Ectodermal cell (in vitro differentiated cells): Measurements from ENCODE around the gene PGAP3.
A peak's percentile ranks its signal among the peaks of the same experiment; 100 is the strongest.

Experiments used
- H3K27ac ChIP-seq: 2 replicates; pipeline ENCODE4 v1.7.0; 2013; ENCODE audit warnings: mild to moderate bottlenecking, low read depth, low read length; ENCODE audit not compliant: insufficient read depth, poor library complexity, severe bottlenecking
- H3K27me3 ChIP-seq: 2 replicates; pipeline ENCODE4 v1.7.0; 2013; ENCODE audit warnings: mild to moderate bottlenecking, low read length; ENCODE audit not compliant: insufficient read depth, control insufficient read depth, poor library complexity, severe bottlenecking
- H3K36me3 ChIP-seq: one replicate; pipeline ENCODE4 v1.7.0; 2013; ENCODE audit warnings: low read length; ENCODE audit not compliant: control insufficient read depth, insufficient read depth
- H3K4me1 ChIP-seq: one replicate; pipeline ENCODE4 v1.7.0; 2013; ENCODE audit warnings: low read length; ENCODE audit not compliant: control insufficient read depth, insufficient read depth
- H3K4me3 ChIP-seq: 2 replicates; pipeline ENCODE4 v1.7.0; 2013; ENCODE audit warnings: low read depth, low read length, control low read depth; ENCODE audit not compliant: insufficient read depth
- H3K9me3 ChIP-seq: 2 replicates; pipeline ENCODE4 v1.7.0; 2013; ENCODE audit warnings: mild to moderate bottlenecking, low read length, moderate library complexity; ENCODE audit not compliant: control insufficient read depth
- WGBS, 2 experiments: methylation state at CpG; one replicate each; pipeline ENCODE4 v1.1.7; 2013; ENCODE audit warnings: missing lambda C conversion rate in 2 of 2; 5-methylcytosine and 5-hydroxymethylcytosine counted together

PGAP3 gene

GRCh38 chr17:39671651-39672521 is 16.0 kb downstream of the PGAP3 start:
- Histone ChIP-seq H3K36me3 (no peaks in the 10 kb centered on the region), H3K27ac (no peak overlapping the region), H3K9me3 (no peaks in the 10 kb centered on the region), H3K4me1 (peaks cover 3% of the 10 kb centered on the region), H3K4me3 (no peak overlapping the region), H3K27me3 (peaks cover 43% of the 10 kb centered on the region)
- 80 to 81% methylated on average over 19 of the region's 19 CpGs for WGBS, 2 experiments

- Histone ChIP-seq H3K36me3 (no peaks in the 10 kb centered on the region), H3K9me3 (no peaks in the 10 kb centered on the region), H3K4me3 (no peak overlapping the region), H3K4me1 (peaks cover 8% of the 10 kb centered on the region), H3K27ac (no peak overlapping the region), H3K27me3 (peaks cover 55% of the 10 kb centered on the region)
- 82 to 84% methylated on average over 4 of the region's 4 CpGs for WGBS, 2 experiments
These were observed 17.1 kb downstream of the PGAP3 start for GRCh38 chr17:39670746-39671145.

- no peaks in the 10 kb centered on the region for H3K9me3 ChIP-seq
- peaks cover 8% of the 10 kb centered on the region for H3K4me1 ChIP-seq
- peaks cover 58% of the 10 kb centered on the region for H3K27me3 ChIP-seq
- WGBS, 2 experiments: 93 to 95% methylated on average over 23 of the region's 23 CpGs
- no peaks in the 10 kb centered on the region for H3K36me3 ChIP-seq
- no peak overlapping the region for H3K4me3 ChIP-seq
- H3K27ac ChIP-seq: no peak overlapping the region
These were observed 17.7 kb downstream of the PGAP3 start for GRCh38 chr17:39669897-39670735.

- peaks cover 58% of the 10 kb centered on the region for H3K27me3 ChIP-seq
- peak within 1 kb of the TSS; percentile 28 for H3K4me3 ChIP-seq
- WGBS, 2 experiments: 1 to 2% methylated on average over 85 of the region's 85 CpGs
- H3K36me3 ChIP-seq: no peaks in the 10 kb centered on the region
- peaks cover 17% of the 10 kb centered on the region for H3K4me1 ChIP-seq
- H3K9me3 ChIP-seq: no peaks in the 10 kb centered on the region
- H3K27ac ChIP-seq: no peak within 1 kb of the TSS
These were observed 19.6 kb downstream of the PGAP3 start, which contains the start of gene PNMT for GRCh38 chr17:39667945-39668924. Gene PNMT (plus strand): TSS chr17:39668453. CDS start chr17:39668476, 23 bp downstream.

- Histone ChIP-seq H3K4me1 (peaks cover 17% of the 10 kb centered on the region), H3K4me3 (no peak overlapping the region), H3K27ac (no peak overlapping the region), H3K9me3 (no peaks in the 10 kb centered on the region), H3K36me3 (no peaks in the 10 kb centered on the region), H3K27me3 (peaks cover 58% of the 10 kb centered on the region)
- 6 to 8% methylated on average over 49 of the region's 49 CpGs for WGBS, 2 experiments
These were observed 20.5 kb downstream of the PGAP3 start for GRCh38 chr17:39667262-39667944.

- WGBS, 2 experiments: 79 to 80% methylated on average over 11 of the region's 11 CpGs
- H3K27ac ChIP-seq: no peak overlapping the region
- peaks cover 58% of the 10 kb centered on the region for H3K27me3 ChIP-seq
- H3K4me1 ChIP-seq: peaks cover 17% of the 10 kb centered on the region
- H3K36me3 ChIP-seq: no peaks in the 10 kb centered on the region
- no peaks in the 10 kb centered on the region for H3K9me3 ChIP-seq
- no peak overlapping the region for H3K4me3 ChIP-seq
These were observed 21.1 kb downstream of the PGAP3 start for GRCh38 chr17:39666601-39667261.

GRCh38 chr17:39666231-39666600 is 21.6 kb downstream of the PGAP3 start:
- peaks cover 55% of the 10 kb centered on the region for H3K27me3 ChIP-seq
- WGBS, 2 experiments: 62 to 69% methylated on average over 2 of the region's 2 CpGs
- peaks cover 22% of the 10 kb centered on the region for H3K4me1 ChIP-seq
- H3K4me3 ChIP-seq: no peak overlapping the region
- no peak overlapping the region for H3K27ac ChIP-seq
- H3K9me3 ChIP-seq: no peaks in the 10 kb centered on the region
- H3K36me3 ChIP-seq: no peaks in the 10 kb centered on the region

GRCh38 chr17:39665642-39666224 is 22.1 kb downstream of the PGAP3 start:
- Histone ChIP-seq H3K9me3 (no peaks in the 10 kb centered on the region), H3K27ac (no peak overlapping the region), H3K4me1 (peaks cover 26% of the 10 kb centered on the region), H3K36me3 (no peaks in the 10 kb centered on the region), H3K27me3 (peaks cover 53% of the 10 kb centered on the region), H3K4me3 (no peak overlapping the region)
- 72 to 75% methylated on average over 17 of the region's 17 CpGs for WGBS, 2 experiments
